Putamen (tissue), 1 donor: Measurements from ENCODE around the gene CLIC3.
"Not testable (repeated sequence)": the region's sequence is repeated elsewhere in the genome, so short reads cannot be mapped to it uniquely, and the experiment has no call there.

ENCODE experiments used
- DNase-seq: peaks from one replicate; pipeline ENCODE4 v3.0.0-alpha.2; 2016; ENCODE audit warnings: low spot score

CLIC3 gene, protein sequence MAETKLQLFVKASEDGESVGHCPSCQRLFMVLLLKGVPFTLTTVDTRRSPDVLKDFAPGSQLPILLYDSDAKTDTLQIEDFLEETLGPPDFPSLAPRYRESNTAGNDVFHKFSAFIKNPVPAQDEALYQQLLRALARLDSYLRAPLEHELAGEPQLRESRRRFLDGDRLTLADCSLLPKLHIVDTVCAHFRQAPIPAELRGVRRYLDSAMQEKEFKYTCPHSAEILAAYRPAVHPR

DNA sequence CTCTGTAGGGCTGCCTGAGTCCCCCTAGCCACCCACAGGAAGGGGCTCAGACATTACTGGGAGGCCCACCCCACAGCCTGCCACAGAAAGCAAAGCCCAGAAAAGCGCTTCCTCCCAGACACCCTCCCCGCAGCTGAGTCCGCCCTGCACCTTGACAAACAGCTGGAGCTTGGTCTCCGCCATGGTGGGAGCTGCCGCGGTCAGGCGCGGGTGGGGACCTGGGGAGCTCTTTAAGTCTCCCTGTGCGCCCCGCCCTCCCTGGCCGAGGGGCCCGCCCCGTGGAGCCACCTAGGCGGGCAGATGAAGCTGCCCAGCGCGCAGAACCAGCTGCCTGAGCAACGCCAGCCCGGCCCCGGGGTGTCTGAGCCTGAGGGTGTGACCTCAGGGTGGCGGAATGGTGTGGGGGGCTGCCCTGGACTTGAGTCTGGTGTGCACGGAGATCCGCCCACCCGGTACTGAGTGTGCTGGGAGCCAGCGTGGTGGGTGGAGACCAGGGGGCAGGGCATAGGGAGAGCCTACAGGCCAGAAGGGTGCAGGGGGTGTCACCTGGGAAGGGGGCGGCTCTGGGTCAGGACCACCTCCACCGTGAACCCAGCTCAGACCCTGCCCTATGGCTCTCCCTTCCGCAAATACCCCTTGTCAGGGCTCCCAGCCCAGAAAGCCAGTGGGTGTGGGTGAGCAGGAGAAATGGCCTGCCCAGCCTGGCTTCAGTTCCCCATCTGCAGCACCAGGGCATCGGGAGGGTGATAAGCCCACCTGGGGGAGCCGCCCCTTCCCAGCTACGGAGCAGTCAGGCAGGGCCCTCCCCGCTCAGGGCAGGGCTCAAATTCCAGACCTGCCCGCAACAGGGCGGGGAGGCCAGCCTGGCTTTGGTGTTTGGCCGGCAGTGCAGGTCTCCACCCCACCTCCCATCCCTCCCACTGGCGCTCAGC is at the start of gene CLIC3:
Gene CLIC3, minus strand, starts transcription at position 208 of the 932 bp plus-strand sequence. Its CDS starts 25 bp downstream, at position 183.
- no peak for DNase-seq

DNA sequence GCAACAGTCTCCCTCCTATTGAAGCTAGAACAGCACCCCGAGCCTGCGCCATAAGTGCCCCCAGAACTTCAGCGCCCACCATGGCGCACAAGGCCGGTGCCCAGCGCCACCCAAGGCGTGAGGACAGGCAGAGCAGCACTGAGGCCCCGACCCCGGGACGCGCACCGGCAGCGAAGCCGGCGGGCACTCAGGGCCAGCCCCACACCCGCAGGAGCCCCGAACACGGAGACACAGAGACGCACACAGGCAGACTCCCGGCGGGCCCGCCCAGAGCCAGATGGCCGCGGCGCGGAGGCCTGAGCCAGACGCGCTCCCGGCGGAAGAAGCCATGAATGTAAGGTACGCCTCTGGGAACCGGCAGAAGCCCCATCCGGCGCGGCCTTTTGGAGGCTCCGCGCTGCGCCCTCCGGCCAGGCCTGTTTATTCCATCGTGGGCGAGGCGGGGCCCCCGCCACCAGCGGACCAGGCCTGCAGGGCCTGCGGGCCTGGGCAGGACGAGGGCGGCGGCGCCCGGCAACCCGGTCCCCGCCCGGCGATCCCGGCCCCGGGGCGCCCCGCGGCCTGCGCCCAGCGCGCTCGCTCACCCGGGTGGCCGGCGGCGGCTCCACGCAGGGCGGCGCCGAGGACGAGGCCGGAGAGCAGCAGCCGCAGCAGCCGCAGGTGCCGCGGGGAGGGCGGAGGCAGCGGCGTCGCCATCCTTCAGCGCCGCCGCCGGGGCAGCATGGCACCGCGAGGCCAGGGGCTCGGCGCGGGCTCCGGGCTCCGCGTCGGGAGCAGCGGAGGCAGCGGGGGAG is 49.1 kb upstream of the CLIC3 start:
- no peak for DNase-seq

- DNase-seq: no peak
Observed at GRCh38 chr9:137044502-137045177, 48.3 kb upstream of the CLIC3 start.

DNA sequence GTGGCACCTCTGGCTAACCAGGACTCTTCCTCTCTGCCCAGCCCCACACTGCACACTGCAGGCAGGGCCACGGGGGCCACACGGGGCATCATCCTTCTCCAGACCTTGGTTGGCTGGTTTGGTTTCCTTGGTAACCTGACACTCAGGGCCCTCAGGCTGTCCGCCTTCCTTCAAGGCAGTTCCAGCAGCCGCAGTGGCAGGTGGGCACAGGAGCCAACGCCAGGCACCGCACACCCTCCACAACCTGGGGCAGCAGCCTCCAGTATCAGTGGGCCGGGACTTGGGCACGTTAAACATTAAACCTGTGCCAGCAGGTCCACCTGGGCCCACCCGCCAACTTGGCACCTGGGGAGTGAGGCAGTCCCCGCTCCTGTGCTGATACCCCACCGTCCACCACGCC is 47.7 kb upstream of the CLIC3 start:
- no peak for DNase-seq

GRCh38 chr9:137042751-137043727 is 46.7 kb upstream of the CLIC3 start:
- DNase-seq: no peak

- no peak for DNase-seq
Observed at GRCh38 chr9:137041124-137041523, 44.8 kb upstream of the CLIC3 start.

- no peak for DNase-seq
Observed at GRCh38 chr9:137040568-137040967, 44.2 kb upstream of the CLIC3 start.

- DNase-seq: no peak
Observed at GRCh38 chr9:137039611-137040366, 43.4 kb upstream of the CLIC3 start.

GRCh38 chr9:137038916-137039315 is 42.5 kb upstream of the CLIC3 start:
- no peak for DNase-seq

- DNase-seq: no peak
Observed at GRCh38 chr9:137037483-137037882, 41.1 kb upstream of the CLIC3 start.

DNA sequence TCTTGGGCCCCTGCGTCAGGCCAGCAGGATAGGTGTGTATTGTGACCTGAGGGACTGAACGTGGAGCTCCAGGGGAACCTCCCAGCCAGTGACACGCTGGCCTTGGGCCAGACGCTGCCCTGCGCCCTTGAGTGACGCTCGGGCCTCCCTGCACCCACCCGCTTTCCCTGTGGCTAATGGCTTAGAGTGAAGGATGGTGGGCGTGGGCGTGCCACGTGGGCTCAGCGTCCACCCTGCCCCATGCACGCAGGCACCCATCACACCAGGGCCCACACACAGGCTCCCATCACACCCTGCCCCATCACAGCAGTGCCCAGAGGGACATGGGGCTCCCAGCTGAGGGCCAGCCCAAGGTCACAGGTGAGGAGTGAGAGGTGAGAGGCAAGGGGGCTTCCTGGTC is 40.7 kb upstream of the CLIC3 start:
- no peak for DNase-seq

DNA sequence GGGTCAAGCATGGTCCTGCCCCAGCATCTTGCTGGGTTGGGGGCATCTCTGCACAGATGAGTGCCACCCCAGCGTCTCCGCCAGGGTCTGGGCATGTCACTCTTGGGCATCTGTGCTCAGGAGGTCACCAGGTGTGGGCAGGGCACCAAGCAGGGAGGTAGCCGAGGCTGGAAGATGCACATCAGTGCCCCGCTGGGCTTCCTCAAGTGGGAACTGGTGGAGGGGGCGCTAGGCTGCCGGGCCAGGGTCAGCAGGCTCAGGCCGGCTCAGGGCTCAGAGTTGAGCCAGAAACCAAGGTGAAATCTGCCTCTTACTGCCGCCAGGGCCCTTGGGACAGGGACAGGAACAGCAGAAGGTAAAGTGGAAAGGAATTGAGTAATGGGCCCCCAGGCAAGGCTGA is 39.6 kb upstream of the CLIC3 start:
- no peak for DNase-seq

DNA sequence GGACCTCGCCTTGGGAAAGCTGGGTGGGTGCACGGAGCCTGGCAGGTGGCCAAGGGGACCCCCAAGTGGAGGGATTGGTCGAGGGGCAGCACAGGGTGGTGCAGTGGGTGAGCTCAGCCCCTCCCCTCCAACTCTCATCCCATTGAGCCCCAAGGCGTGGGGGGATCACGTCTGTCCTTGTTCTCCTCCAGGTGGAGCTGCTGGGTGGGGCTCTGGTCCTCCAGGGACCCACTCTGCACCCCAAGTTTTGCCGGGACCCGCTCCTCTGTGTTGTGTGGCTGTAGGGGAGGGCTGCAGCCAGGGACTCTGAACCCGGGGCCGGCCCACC is 39.1 kb upstream of the CLIC3 start:
- DNase-seq: no peak

- DNase-seq: peak; percentile 83
Observed at GRCh38 chr9:137034709-137035506, 38.5 kb upstream of the CLIC3 start.

GRCh38 chr9:137034039-137034708 is 37.8 kb upstream of the CLIC3 start:
- no peak for DNase-seq

DNA sequence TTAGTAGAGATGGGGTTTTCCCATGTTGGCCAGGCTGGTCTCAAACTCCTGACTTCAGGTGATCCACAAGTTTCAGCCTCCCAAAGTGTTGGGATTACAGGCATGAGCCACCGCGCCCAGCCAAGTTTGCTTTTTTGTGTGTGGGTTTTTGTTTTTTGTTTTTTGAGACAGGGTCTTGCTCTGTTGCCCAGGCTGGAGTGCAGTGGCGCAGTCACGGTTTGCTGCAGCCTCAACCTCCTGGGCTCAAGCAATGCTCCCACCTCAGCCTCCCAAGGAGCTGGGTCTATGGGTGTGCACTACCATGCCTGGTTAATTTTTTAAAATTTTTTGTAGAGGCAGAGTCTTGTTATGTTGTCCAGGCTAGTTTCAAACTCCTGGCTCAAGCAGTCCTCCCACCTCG is 37.1 kb upstream of the CLIC3 start:
- DNase-seq: not testable (repeated sequence)

DNA sequence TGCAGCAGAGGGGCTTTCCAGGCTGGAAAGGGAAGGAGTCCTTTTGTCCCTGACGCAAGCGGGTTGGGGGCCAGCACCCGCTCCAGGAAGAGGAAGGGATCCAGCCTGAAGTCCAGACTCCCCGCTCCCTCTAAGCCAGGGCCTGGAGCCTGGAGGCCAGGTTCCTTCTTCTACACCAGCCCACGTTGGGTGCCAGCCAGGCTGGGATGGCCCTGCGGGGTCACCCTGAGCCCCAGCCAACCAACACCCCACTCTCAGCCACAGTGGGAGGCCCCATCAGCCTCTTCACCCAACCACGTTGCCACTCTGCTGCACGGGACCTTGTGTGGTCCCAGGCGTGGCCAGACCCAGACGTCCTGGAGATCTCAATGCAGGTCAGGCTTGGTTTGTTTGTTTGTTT is 36.5 kb upstream of the CLIC3 start:
- DNase-seq: no peak

- DNase-seq: no peak
Observed at GRCh38 chr9:137031904-137032640, 35.7 kb upstream of the CLIC3 start, which contains the start of gene FUT7. Gene FUT7 (minus strand): TSS chr9:137032088. CDS start chr9:137031991, 97 bp downstream.
